Ureter (tissue), 1 donor: ENCODE measurements around the gene UNC79. TPM values are rescaled to one million over a fixed set of nuclear protein-coding genes. Genes with fewer than 3 reads are reported as not detected.
"Not testable (repeated sequence)": the region's sequence is repeated elsewhere in the genome, so short reads cannot be mapped to it uniquely, and the experiment has no call there.

Experiments
- DNase-seq: peaks from one replicate; pipeline ENCODE4 v3.0.0-alpha.2; 2020; ENCODE audit warnings: low spot score
- total RNA-seq: library from RNA; stranded (reverse); gene quantifications from one replicate; pipeline ENCODE4 v1.2.4, GENCODE V29; 2023
- donor health status: DM: yes; HTN: yes; CAD: no.

UNC79 gene
- total RNA-seq, 1 donor from 2014 or later, result not detected

DNA sequence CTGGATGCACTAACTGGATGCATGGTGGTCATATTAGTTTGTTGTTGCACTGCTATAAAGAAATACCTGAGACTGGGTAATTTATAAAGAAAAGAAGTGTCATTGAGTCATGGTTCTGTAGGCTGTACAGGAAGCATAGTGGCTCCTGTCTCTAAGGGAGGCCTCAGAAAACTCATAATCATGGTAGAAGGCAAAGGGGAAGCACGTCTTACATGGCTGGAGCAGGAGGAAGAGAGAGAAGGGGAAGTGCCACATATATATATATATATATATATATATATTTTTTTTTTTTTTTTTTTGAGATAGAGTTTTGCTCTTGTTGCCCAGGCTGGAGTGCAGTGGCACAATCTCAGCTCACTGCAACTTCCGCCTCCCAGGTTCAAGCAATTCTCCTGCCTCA, 62.9 kb downstream of the UNC79 start:
- not testable (repeated sequence) for DNase-seq

DNA sequence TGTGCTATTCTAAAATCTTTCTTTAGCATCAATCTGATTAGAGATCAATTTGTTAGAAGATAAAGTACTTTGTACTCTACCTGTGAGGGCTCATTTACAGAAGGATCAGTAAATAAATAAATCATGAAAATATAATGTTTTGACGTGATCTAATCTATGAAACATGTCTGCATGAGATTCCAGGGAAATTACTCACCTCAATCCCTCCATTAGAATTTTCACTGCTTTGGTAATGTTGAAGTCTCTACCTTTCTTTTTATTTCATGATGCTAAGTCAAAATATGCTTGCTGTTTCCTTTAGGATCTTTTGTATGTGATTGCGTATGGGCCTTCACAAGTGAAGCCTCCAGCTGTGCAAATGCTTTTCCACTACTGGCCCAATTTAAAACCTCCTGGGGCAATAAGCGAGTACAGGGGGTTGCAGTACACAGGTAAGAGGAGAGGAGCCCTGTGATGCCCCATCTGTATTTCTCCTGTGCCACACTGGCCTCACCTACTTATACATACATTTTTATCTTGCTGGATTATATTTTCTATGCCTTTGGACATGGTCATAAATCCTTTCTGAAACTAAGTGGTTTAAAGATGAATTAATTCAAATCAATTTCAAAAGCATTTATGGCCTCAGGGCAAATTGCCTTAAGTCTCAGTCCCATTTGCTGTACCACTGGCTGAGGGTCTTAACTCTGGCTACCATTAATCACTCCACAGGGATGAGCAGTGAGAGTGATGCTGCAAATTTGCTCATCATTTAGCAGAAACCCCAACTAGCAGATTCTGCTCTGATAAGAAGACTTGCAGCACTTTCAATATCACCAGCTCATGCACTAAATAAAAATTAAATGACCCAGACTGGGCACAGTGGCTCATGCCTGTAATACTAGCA, 66.4 kb downstream of the UNC79 start:
- DNase-seq, result no peak

DNA sequence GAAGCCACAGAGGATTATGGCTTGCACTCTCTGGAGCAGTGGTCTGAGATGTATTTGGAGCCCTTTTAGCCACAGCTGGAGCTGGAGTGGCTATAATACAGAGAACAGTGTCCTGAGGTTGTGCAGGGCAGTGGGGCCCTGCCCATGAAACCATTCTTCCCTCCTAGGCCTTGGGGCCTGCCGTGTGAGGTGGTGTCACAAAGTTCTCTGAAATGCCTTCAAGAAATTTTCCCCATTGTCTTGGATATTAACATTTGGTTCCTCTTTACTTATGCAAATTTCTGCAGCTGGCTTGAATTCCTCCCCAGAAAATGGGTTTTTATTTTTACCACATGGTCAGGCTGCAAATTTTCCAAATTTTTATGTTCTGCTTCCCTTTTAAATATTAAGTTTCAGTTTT, 79.3 kb downstream of the UNC79 start:
- DNase-seq, result no peak

DNA sequence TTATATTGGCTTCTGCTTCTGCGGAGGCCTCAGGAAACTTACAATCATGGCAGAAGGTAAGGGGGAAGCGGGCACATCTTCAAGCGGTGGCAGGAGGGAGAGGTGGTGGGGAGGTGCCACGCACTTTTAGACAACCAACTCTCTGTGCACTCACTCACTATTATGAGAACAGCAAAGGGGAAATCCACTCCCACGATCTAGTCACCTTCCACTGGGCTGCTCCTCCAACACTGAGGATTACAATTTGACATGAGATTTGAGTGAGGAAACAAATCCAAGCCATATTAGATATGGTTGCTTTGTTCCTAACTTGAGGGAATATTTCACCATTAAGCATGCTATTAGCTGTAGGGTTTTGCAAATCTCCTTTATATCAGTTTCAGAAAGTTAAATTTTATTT, 80.3 kb downstream of the UNC79 start:
- DNase-seq, result no peak

DNA sequence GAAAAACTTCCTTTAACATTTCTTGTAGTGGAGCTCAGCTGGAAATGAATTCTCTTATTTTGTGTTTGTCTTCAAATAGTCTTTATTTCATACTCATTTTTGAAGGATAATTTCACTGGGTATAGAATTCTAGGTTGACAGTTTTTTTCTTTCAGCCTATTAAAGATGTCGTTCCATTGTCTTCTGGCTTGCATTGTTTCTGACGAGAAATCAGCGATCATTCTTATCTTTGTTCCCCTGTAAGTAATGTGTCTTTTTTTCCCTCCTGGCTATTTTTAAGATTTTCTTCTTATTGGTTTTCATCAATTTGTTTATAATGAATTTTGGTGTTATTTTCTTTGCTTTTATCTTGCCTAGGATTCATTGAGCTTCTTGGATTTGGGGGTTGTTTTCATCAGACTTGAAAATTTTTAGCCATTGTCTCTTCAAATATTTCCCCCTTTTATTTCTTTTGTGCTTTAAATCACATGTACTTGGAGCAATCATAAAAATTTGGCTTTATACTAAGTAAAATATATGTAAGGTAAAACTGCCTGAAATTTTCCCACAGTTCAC, 89.4 kb downstream of the UNC79 start:
- DNase-seq, result no peak

DNA sequence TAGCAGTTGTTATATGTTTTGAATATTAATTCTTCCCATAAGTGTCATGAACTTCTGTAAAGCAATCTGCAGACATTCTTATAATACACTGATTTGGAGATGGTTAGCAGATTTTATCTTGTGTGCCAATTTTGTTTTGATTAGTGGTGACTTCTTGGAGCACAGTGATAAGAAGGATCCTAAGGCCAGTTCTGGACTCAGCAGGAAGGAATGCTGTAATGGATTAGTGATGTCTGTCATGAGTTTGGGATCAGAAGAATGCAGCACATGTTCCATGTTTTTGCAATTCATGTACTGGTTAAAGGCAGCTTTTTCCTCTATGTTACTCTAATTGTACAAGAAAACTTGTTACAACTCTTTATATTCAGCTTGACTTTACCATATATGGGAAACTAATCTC, 91.5 kb downstream of the UNC79 start:
- no peak for DNase-seq

DNA sequence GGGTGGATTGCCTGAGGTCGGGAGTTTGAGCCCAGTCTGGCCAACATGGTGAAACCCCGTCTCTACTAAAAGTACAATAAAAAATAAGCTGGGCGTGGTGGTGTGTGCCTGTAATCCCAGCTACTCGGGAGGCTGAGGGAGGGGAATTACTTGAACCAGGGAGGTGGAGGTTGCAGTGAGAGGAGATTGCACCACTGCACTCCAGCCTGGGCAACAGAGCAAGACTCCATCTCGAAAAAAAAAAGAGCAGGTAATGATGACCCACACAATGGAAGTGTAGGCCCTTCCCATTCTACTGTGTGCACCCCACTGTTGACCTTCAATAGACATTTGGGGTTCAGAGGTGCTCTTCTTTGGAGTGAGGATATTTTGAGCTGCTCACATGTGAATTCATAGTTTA, 94.5 kb downstream of the UNC79 start:
- not testable (repeated sequence) for DNase-seq

DNA sequence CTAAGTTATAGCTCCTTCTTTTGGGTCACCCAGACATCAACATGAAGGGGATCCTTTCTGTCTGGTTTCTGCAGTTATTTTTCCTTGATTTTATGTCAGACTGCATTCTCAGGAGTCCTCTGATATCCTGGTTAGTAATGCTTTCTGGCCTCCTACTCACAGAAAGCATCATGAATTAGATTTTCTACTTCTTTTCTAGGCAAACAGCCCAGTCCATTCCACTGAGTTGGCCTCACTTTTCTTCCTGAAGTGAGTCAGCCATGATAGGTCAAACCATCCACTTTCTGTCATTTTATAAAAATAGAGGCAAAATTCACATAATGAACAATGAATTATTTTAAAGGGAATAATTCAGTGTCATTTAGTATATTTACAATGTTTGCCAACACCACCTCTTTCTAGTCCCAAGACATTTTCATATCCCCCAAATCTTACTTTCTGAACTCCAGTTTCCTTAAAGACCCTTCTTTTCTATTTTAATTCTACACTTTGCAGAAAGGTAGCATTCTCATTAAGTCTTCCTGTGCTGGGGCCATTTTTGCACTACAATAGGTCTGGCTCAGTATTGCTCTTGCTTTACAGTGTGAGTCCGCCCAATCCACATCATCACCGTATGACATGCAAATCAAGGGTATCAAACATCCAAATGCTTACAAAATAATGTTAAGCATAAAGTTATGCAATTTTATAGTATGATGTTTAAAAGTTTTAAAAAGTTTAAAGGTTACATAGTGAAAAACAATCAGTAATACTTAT, 95.1 kb downstream of the UNC79 start:
- DNase-seq, result no peak

DNA sequence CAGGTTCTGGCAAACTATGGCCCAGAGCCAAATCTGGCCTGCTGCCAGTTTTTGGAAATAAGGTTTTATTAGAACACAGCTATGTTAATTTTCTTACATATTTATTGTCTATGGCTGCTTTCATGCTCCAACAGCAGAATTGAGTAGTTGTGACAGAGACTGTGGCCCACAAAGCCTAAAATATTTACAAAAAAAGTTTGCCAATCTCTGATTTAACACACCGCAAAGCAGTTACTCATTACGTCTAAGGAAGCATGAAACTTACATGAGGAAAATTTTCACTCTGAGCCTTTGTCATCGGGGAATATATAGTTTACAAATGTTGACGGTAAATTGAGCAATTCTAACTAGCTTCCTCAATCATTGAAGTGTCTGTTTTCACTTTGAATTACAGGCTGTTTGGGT, 96.5 kb downstream of the UNC79 start:
- DNase-seq, result no peak

DNA sequence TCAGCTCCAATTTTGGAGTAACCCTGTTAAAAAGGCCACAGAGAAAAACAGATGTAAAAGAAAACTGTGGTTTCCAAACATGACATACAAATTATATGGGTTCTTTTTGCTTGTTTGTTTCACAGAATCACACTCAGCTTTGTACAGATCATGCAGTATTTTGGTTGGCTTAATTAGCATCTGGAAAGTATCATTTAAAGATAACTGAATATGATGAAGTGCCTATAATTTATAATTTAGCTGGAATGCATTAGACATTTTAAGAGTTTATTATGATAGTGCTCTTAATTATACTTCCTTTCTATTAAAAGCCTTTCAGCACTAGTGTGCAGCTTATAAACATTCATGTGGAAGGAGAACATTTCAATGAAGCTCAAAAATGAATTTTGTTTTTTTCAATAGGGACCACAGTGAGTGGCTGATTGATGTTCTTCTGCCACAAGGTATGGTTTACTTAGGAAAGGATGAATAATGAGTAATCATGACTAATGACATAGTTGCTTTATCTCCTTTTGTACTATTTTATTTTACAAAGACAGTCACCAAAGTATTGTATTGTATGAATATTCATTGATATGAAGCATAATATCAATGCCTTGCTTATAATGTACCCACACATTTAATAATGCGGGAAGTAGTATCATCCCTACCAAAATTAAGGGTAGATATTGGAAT, 98.3 kb downstream of the UNC79 start:
- DNase-seq, result no peak

DNA sequence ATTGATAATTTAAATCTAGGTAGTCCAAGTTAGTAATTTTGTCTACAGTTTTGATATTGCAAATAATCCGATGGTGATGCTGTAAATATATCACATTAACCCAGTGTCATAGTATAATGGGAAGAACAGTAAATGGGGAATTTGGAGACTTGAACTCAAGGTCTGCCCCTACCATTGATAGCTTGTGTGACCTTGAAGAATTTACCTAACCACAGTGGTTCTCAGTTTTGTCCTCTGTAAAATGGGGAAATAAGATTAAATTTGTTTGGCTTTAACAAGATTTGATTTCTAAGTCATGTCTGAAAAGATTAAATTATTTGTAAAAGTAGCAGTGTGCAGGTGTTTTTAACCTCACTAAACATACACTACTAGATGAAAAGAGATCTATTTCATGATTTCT, 100.9 kb downstream of the UNC79 start:
- no peak for DNase-seq

DNA sequence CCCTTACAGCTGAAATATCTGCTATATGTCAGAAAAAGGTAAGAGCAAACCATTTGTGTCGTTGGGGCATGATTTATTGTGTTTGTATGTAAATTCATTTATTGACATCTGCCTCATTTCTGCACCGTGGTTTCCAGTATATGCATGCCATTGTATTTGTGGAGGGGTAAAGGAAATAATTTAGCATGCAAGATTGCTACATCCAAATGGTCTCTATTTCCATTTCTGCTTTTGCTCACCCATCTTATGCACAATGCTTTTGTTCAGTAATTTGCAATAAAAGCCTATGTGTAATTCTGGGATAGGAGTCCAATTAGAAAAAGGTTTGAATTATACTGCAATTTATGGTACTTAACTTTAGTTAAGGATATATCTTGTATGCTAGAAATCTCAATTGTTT, 101.8 kb downstream of the UNC79 start:
- DNase-seq, result no peak

DNA sequence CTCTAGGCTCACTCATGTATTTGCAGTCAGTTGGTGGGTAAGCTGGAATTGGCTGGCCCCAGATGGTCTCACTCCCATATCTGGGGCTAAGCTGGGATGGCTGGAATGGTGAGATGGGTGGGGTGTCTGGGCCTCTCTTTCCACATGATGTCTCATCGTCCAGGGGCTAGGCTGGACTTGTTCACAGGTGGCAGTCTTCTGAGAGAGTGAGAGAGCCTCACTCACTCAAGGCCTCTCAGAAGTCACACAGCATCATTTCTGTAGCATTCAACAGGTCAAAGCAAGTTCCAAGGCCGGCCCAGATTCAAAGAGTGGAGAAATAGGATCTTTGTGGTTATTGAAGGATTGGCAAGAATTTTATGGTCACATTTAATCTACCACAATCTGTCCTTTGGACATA, 102.7 kb downstream of the UNC79 start:
- no peak for DNase-seq

DNA sequence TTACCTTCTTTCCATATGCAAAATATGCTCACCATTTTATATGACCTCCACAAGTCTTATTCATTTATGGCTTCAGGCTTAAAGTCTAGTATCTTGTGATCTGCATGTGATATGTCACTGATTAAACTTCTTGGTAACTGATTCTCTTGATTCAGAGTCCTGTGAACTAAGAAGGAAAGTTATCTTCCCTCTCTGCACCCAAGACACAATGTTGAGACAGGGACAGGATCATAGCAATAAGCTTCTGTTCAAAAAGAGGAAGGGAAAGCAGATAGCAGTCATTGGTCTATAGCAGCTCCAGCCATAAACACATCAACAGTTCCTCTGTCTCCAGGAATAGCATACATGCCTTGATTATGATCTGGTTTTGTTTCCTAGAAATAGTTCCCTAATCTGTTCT, 103.1 kb downstream of the UNC79 start:
- no peak for DNase-seq

DNA sequence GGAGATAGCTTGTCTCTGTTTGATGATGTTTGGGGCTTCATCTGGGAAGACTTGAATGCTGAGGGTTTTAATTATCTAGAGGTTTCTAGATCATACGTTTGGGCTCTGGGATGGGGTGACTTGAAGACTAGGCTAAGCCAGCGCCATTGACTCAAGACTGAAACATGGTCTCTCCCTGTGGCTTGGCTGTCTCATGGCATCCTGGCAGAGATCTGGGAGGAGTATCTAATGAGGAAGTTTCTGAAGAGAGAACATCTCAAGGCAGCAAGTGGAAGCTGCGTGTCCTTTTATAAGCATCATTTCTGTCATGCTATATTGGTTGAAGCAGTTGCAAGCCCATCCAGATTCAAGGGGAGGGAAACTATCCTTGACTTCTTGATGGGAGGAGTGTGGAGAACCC, 104.8 kb downstream of the UNC79 start:
- no peak for DNase-seq

DNA sequence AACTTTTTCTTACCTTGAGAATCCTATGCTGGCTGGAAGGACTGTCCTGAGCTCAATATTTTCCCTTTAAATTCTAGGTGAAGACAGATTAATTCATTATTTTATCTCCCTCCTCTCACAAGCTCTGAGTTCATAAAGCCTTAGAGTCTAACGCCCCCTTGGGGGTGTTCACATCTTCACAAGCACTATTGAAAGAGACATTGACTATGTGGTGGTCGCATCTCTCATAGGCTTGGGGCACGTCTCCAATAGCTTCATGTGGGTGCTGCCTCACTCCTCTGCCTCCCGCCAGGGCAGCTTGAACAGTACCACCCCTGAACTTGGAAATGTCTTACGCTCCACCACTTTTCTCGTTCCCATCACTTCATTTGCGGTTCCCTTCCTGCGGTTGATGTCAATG, 106.2 kb downstream of the UNC79 start:
- no peak for DNase-seq

DNA sequence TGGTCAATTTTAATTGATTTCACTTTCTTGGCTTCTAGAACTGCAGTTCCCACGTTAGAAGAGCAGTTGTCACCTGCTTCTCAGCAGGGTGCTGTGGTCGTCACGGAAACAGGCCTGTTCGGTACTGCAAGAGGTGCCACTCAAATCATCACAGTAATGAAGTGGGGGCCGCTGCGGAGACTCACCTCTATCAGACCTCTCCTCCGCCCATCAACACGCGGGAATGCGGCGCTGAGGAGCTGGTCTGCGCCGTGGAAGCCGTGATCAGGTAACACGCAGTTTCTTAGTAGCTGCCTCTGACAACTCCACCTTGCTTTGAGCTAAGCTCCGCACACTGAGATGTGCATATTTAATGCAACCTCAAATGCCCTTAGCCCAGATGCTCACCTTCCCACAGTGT, 107.2 kb downstream of the UNC79 start:
- no peak for DNase-seq

DNA sequence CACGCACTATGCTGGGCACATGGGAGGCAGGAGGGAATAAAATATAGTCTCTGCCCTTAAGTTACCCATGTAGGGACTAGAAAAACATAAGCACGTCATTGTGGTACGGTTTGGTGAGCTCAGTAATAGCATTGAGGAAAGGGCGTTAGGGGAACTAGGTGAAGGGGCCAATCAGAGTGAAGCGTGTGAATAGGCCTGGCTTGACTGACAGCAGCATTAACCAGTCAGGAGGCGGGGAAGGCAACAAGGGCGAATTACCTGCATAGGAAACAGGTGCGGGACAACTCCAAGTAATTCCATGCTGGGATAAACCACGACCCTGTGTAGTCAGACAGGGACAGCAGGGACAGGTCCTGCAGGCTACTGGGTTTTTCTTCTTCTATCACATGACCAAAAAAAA, 107.7 kb downstream of the UNC79 start:
- DNase-seq, result no peak

DNA sequence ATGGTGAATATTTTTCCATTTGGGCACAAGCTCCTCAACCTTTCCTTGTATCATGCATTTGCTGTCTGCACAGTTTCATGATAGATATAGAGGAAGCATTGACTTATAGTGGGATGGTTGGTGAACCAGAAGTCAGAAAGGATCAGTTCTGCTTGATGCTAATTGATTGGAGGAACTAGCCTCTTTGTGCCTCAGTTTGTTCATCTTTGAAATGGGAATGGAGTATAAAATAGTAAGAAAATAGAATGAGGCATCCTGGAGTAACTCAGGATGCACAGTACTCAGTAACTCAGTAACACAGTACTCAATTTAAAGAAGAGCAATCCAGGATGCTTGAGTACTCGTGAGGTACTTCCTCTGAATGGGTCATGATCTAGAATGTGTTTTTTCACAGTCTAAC, 109.5 kb downstream of the UNC79 start:
- no peak for DNase-seq

DNA sequence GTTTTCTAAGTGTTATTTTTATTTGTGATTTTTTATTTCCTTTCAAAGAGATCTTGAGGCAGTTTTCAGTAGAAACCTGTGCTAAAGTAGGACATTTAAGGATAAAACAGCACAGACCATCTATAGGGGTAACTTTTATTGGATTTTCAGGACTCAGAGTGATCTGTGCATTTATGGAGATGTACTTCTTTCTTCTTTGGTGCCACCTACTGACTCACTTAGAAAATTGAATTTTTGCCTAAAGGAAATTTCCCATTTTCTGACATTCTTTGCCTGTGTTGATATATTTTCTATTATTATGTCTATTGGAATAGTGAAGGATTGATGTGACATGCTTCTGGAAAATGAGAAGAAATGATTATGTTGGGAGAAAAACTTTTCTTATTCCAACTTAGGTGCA, 113.0 kb downstream of the UNC79 start:
- DNase-seq, result no peak

DNA sequence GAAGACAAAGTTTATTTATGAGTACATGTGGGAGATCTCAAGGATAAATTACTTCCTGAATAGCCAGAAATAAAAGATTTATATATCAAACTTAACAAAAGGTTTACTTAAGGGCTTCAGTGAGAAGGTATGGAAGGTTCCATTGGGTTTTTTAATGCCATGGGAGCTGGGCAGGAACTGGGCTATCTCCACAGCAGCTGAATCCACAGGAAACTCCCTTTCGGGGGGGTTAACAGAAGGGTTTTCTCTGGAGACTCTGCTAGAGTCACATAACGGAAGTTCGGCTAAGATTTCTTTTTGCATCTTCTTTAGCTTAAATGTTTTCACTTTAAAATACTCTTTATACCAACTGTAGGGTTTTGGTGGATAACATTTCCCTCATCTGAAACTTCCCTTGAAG, 113.5 kb downstream of the UNC79 start:
- no peak for DNase-seq

DNA sequence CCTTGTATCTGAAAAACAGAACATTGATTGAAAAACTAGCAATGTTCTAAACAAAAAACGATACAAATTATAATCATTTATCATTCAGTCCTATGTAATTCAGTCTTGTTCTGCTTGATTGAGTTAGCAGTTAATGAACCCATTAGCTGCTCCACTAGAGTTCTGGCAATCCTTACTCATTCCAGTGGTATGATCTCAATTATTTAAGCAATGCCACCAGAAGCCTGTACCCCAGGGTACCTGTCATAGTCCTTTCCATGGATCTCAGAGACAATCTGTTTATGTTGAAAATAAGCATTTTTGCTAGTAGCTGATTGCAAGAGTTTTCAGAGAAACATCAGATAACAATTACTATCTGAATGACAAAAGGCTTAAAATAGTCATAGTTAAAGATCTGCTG, 115.9 kb downstream of the UNC79 start:
- no peak for DNase-seq
